NCI-H1048 (cell line): ENCODE data around the gene NTN5.
A peak's percentile ranks its signal among the peaks of the same experiment; 100 is the strongest.
"Not testable (repeated sequence)": the region's sequence is repeated elsewhere in the genome, so short reads cannot be mapped to it uniquely, and the experiment has no call there.

Source experiments
- DNase-seq: peaks from one replicate; lab custom pipeline; 2025; lab: John Stamatoyannopoulos, UW

The NTN5 gene

GRCh38 chr19:48644355-48644754, 28.5 kb downstream of the NTN5 start:
- DNase-seq = no peak

DNA sequence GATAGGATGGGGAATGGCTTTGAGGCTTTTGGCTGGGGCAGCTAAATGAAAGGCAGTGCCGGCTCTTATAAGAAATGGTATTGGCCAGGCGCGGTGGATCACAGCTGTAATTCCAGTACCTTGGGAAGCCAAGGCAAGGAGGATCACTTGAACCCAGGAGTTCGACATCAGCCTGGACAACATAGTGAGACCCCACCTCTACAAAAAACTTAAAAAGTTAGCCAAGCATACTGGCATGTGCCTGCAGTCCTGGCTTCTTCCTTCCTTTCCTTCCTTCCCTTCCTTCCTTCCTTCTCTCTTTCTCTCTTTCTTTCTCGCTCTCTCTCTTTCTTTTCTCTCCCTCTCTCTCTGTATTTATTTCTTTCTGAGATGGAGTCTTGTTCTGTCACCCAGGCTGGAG, 30.0 kb downstream of the NTN5 start:
- DNase-seq = no peak

GRCh38 chr19:48641850-48642249, 31.0 kb downstream of the NTN5 start:
- no peak for DNase-seq

DNA sequence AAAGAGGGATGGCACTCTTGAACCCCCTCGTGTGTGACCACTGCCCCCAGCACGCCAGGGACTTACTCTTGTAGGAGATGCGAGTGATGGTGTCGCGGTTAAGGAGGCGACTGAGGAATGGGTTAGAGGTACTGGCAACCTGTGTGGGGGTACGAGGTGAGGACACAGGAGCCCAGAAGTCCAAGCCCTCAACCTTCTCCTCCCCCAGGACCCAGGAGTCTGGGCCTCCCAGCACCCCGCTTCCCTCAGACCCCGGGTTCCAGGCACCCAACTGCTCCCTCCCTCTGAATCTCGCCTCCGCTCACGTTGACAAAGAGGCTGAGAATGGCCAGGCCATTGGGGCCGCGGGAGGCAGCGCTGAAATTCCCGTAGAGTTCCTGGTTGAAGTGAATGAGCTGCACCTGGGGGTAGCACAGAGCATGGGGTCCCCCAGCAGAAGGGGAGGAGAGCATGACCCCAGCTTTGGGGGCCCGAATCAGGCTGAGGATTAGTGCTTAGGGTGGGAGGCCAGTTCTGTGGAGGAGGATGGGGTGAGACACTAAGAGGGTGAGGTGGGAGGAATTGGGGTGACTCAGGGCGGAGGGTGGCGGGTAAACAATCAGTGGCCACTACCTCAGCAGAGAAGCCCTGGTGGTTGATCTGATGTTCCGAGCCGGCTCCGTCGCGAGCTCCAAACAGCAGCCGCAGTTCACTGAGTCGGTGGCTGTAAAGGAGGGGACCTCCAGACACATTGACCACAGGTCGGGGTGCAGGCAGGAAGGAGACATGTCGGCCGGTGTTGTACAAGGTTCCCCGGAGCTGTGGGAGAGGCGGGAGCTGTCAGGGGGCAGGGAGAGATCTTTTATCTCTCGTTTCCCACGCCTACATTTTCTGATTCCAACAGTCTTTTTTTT, 33.1 kb downstream of the NTN5 start:
- no peak for DNase-seq

- no peak for DNase-seq
Measured at GRCh38 chr19:48638831-48639381, 33.9 kb downstream of the NTN5 start.

DNA sequence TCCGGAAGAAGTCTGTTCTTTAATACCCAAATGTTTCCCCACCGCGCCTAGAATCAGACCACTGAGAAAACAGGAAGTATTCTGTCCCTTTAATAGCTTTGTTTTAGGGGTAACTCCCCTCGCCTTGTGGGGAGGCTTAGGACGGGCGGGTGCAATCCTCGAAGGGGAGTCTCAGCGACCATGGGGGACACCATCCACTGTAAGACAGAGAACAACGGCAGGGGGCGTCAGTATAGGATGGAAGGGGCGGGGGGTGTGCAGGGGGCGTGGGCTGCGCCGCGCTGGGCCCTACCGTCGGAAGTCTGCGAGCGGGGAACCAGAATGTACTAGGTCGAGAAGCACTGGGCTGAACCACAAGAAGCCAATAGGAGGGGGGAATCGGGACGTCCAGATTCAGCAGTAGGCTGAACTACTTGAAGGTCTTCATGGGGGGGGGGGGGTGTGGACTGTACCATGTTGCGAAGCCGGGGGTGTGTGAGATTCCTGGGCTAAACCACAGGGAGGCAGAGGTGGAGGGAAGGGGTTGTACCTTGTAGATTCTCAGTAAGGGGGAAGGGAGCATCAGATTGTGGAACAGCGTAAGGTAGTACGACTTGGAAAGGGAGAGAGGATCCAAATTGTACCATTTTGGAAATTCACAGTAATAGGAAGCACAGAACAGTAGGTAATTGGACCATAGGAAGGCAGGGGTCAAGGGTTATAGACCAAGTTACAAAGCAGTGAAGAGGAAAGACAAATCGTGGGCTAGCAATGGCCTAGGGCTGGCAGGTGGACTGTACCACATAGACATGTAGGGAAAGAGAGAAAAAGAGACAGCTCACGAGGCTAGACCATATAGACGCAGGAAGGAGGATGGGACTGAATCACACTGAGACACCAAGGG, 34.6 kb downstream of the NTN5 start:
- peak; percentile 71 for DNase-seq

- DNase-seq = peak; percentile 97
Measured at GRCh38 chr19:48637449-48637947, 35.3 kb downstream of the NTN5 start.

DNA sequence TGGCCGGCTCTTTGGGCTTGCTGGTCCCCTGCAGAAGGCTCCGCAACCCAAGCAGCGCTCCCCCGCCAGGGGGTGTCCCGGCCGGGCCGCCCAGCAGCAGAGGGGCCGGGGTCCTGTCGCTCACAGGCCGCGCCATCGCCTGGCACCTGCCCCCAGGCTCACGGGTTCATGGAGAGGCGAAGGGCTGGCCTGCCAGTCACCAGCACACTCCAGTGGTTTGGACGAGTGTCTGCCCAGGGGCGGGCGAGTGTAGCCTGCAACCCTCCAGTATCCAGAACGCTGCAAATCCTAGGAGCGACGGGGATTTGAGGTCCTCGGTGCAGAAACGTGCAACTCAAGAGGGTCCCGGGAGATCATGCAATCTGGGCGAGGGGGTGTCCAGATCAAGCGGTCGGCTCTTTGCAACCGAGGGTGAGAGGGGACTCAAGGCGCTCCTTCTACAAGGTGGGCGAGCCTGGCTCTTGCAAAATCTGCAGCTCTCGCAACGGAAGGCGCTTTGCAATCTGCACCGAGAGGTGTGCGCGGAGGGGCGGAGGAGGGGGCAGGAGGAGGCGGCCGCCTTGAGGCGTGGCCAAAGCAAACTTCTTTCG, 35.9 kb downstream of the NTN5 start, which contains the start of gene DBP:
DBP (minus strand) TSS at position 521 of the 590 bp plus-strand sequence; CDS start at position 136, 385 bp downstream.
- DNase-seq = no peak

GRCh38 chr19:48635966-48636858, 36.6 kb downstream of the NTN5 start:
- DNase-seq = no peak

- no peak for DNase-seq
Measured at GRCh38 chr19:48635263-48635965, 37.4 kb downstream of the NTN5 start.

GRCh38 chr19:48634424-48635262, 38.2 kb downstream of the NTN5 start:
- DNase-seq = peak; percentile 92

GRCh38 chr19:48634036-48634342, 38.8 kb downstream of the NTN5 start:
- no peak for DNase-seq

GRCh38 chr19:48633148-48634035, 39.4 kb downstream of the NTN5 start:
- DNase-seq = no peak

- no peak for DNase-seq
Measured at GRCh38 chr19:48632692-48633147, 40.1 kb downstream of the NTN5 start.

- DNase-seq = not testable (repeated sequence)
Measured at GRCh38 chr19:48632286-48632685, 40.5 kb downstream of the NTN5 start.

- no peak for DNase-seq
Measured at GRCh38 chr19:48631225-48631624, 41.6 kb downstream of the NTN5 start.

GRCh38 chr19:48630296-48631063, 42.3 kb downstream of the NTN5 start:
- no peak for DNase-seq
